ENCODE results near the gene ITGAE.

- TF ChIP-seq CTCF (IDR thresholded peaks at IDR 0.05) (no peak), POLR2A (IDR thresholded peaks at IDR 0.05; ENCODE audit: low read depth) (no peak), POLR2AphosphoS5 (IDR thresholded peaks at IDR 0.05) (no peak)
Observed at GRCh38 chr17:3697103-3697476, 103.9 kb downstream of the ITGAE start.

All from esophagus muscularis mucosa (tissue), 3 donors.